NCI-H1930 (cell line): ENCODE measurements around the gene DYRK1B.
"Not testable (repeated sequence)": the region's sequence is repeated elsewhere in the genome, so short reads cannot be mapped to it uniquely, and the experiment has no call there.

Experiments used
- DNase-seq, 2 experiments: peaks; one replicate each; lab custom pipeline; 2025; lab: John Stamatoyannopoulos, UW

DYRK1B gene

GRCh38 chr19:39810424-39810823 is 23.5 kb downstream of the DYRK1B start:
- no peak for DNase-seq

GRCh38 chr19:39809368-39809767 is 24.6 kb downstream of the DYRK1B start:
- no peak for DNase-seq

GRCh38 chr19:39808688-39809087 is 25.3 kb downstream of the DYRK1B start:
- not testable (repeated sequence) for DNase-seq

GRCh38 chr19:39807846-39808364 is 26.1 kb downstream of the DYRK1B start:
- DNase-seq = no peak

GRCh38 chr19:39805104-39805503 is 28.9 kb downstream of the DYRK1B start:
- DNase-seq = no peak

GRCh38 chr19:39802958-39803357 is 31.0 kb downstream of the DYRK1B start:
- no peak for DNase-seq

GRCh38 chr19:39797083-39797482 is 36.9 kb downstream of the DYRK1B start:
- no peak for DNase-seq

- DNase-seq = no peak
Measured at GRCh38 chr19:39796000-39796498, 37.9 kb downstream of the DYRK1B start.

- DNase-seq = no peak
Measured at GRCh38 chr19:39795001-39795400, 39.0 kb downstream of the DYRK1B start.

GRCh38 chr19:39792999-39793546 is 40.9 kb downstream of the DYRK1B start:
- peak in 1 of 2 experiments; percentile 4 for DNase-seq

- DNase-seq = peak in 1 of 2 experiments; percentile 5
Measured at GRCh38 chr19:39788244-39788643, 45.7 kb downstream of the DYRK1B start.

- no peak for DNase-seq
Measured at GRCh38 chr19:39780894-39781293, 53.1 kb downstream of the DYRK1B start.

- no peak for DNase-seq
Measured at GRCh38 chr19:39778763-39779162, 55.2 kb downstream of the DYRK1B start, which contains the start of gene LEUTX. Gene LEUTX (plus strand): TSS chr19:39778854. CDS start chr19:39778921, 67 bp downstream.
